Ovary (tissue), 9 donors: ENCODE measurements around the gene GABRB3. TPM values are rescaled to one million over a fixed set of nuclear protein-coding genes. Genes with fewer than 3 reads are reported as not detected.

Experiments
- DNase-seq, 5 donors: peaks; one replicate each; pipeline ENCODE4 v3.0.0-alpha.2; 2019 to 2020
- H3K27ac ChIP-seq, 2 donors: fragments of 200-600 bp; one replicate each; pipeline versions ENCODE4 v1.5.1 to v1.8.0; 2019 to 2022
- H3K27me3 ChIP-seq: fragments of 200-600 bp; one replicate; pipeline ENCODE4 v1.8.0; 2022
- H3K36me3 ChIP-seq: fragments of 200-600 bp; sonication (generic); one replicate; pipeline ENCODE4 v1.5.1; 2019
- H3K4me1 ChIP-seq: one replicate; pipeline ENCODE4 v1.8.1; 2013; ENCODE audit warnings: mild to moderate bottlenecking, moderate library complexity; ENCODE audit not compliant: insufficient read depth
- H3K4me3 ChIP-seq: fragments of 200-600 bp; sonication (generic); one replicate; pipeline ENCODE4 v1.5.1; 2017
- H3K9me3 ChIP-seq, 2 donors: fragments of 200-600 bp in 1 of 2; sonication (generic) in 1 of 2; one replicate each; pipeline versions ENCODE4 v1.5.1 to v1.8.1; 2013 to 2019; ENCODE audit warnings: mild to moderate bottlenecking in 1 of 2, moderate library complexity in 1 of 2
- CTCF ChIP-seq, 3 donors: fragments of 450-650 bp in 2 of 3; fragments of 200-600 bp in 1 of 3; IDR thresholded peaks; one replicate each; pipeline versions ENCODE4 v1.5.1 to v1.8.0; 2016 to 2022; ENCODE audit warnings: antibody characterized with exemption in 3 of 3, mild to moderate bottlenecking in 1 of 3
- EP300 ChIP-seq: sonication (generic); formaldehyde crosslinking; IDR thresholded peaks from one replicate; pipeline ENCODE4 v1.6.1; 2017; ENCODE audit warnings: antibody characterized with exemption
- POLR2A ChIP-seq: fragments of 450-650 bp; IDR thresholded peaks from one replicate; pipeline ENCODE4 v1.6.1; 2017; ENCODE audit warnings: antibody characterized with exemption, mild to moderate bottlenecking, moderate library complexity
- WGBS, 3 donors: extraction: QIAGEN DNeasy Blood & Tissue Kit in 1 of 3; methylation state at CpG; one replicate each; pipeline versions ENCODE4 v1.1.5 to v1.1.7; 2013 to 2017; 5-methylcytosine and 5-hydroxymethylcytosine counted together
- intact Hi-C, 4 donors: fragments of 100-400 bp; cut with DNase I; formaldehyde crosslinking; loops; one replicate each; pipeline versions ENCODE4 v1.11.0 to v1.15.1; 2022 to 2023
- polyA plus RNA-seq, 2 donors: library from polyadenylated mRNA; stranded (reverse); fragments of 200-250 nt in 1 of 2; fragments of 350-450 nt in 1 of 2; fragmentation: Illumina TruSeq in 1 of 2; extraction: RNeasy Lipid Tissue Mini Kit (QIAGEN cat#74804) in 1 of 2; gene quantifications; one replicate each; pipeline ENCODE4 v1.2.3, GENCODE V29; 2013 to 2014
- total RNA-seq, 7 donors: library from RNA; depleted of rRNA in 2 of 7; stranded (reverse); fragments of >200 nt in 2 of 7; fragmentation: NEBNext Ultra II Directional in 3 of 7; extraction: Animal tissue kit (Norgen Biotek cat#: 25700) in 3 of 7; gene quantifications; one replicate each; pipeline versions ENCODE4 v1.1.0 to v1.2.4, GENCODE V29; 2016 to 2023
- donor health status: DM: no; HTN: no; CAD: no; lungs with moderate emphysema.
- donor health status: DM: no; HTN: no; CAD: no.
- donor health status: Bipolar disorder and iron deficiency.
- donor health status: DM: yes; HTN: yes; CAD: no.
- donor health status: DM: no; HTN: no; CAD: no.
- donor health status: DM: yes; HTN: yes; CAD: no.

GABRB3 gene
- total and polyA plus RNA-seq, 9 donors: 0.60 to 6.7 (median 3.0) TPM

- intact Hi-C loops: no loop called here
- DNase-seq: no peak
Measured at GRCh38 chr15:26550880-26551279, 222.0 kb downstream of the GABRB3 start.

GRCh38 chr15:26537663-26538062, 235.2 kb downstream of the GABRB3 start:
- H3K4me1 ChIP-seq: no peaks in the 10 kb centered on the region
- WGBS, 3 donors: 62 to 72% (median 65%) methylated on average over 2 of the region's 2 CpGs

More at GRCh38 chr15:26550880-26551279, 222.0 kb downstream of the GABRB3 start:
- Histone ChIP-seq H3K36me3 (no peaks in the 10 kb centered on the region), H3K9me3 (no peaks in the 10 kb centered on the region), H3K4me3 (no peak overlapping the region), H3K27me3 (no peaks in the 10 kb centered on the region), H3K4me1 (no peaks in the 10 kb centered on the region), H3K27ac (no peak overlapping the region)
- TF ChIP-seq EP300 (no peak), POLR2A (no peak), CTCF (IDR thresholded peaks at IDR 0.05) (no peak)
- WGBS, 3 donors: 58 to 63% (median 62%) methylated on average over 3 of the region's 3 CpGs

GRCh38 chr15:26531489-26531888, 241.4 kb downstream of the GABRB3 start:
- Histone ChIP-seq H3K36me3 (no peaks in the 10 kb centered on the region), H3K4me3 (no peak overlapping the region), H3K9me3 (no peaks in the 10 kb centered on the region), H3K27ac (no peak overlapping the region), H3K27me3 (no peaks in the 10 kb centered on the region), H3K4me1 (no peaks in the 10 kb centered on the region)
- no peak for TF ChIP-seq EP300
- TF ChIP-seq POLR2A: no peak
- no peak for TF ChIP-seq CTCF (IDR thresholded peaks at IDR 0.05)
- intact Hi-C loops: no loop called here
- DNase-seq: no peak
- WGBS, 3 donors: 72 to 81% (median 77%) methylated on average over 4 of the region's 4 CpGs

More at GRCh38 chr15:26537663-26538062, 235.2 kb downstream of the GABRB3 start:
- H3K27ac ChIP-seq: no peak overlapping the region
- no peak overlapping the region for H3K4me3 ChIP-seq
- TF ChIP-seq POLR2A (no peak), EP300 (no peak), CTCF (IDR thresholded peaks at IDR 0.05) (no peak)
- H3K36me3 ChIP-seq: no peaks in the 10 kb centered on the region
- no peaks in the 10 kb centered on the region for H3K27me3 ChIP-seq
- no peaks in the 10 kb centered on the region for H3K9me3 ChIP-seq
- DNase-seq: no peak
- intact Hi-C loops: no loop called here

- 82 to 86% (median 84%) methylated on average over 2 of the region's 2 CpGs for WGBS, 3 donors
- DNase-seq: no peak
- no peak overlapping the region for H3K27ac ChIP-seq
- H3K9me3 ChIP-seq: no peaks in the 10 kb centered on the region
- H3K36me3 ChIP-seq: no peaks in the 10 kb centered on the region
- no peak for TF ChIP-seq POLR2A
- no peak for TF ChIP-seq EP300
- no peak for TF ChIP-seq CTCF (IDR thresholded peaks at IDR 0.05)
- no peaks in the 10 kb centered on the region for H3K4me1 ChIP-seq
- H3K27me3 ChIP-seq: no peaks in the 10 kb centered on the region
- H3K4me3 ChIP-seq: no peak overlapping the region
- intact Hi-C loops: no loop called here
Measured at GRCh38 chr15:26525096-26525495, 247.8 kb downstream of the GABRB3 start.
